ENCODE measurements around the gene FAM168A. TPM values are rescaled to one million over a fixed set of nuclear protein-coding genes. Genes with fewer than 3 reads are reported as not detected.

FAM168A gene
- total RNA-seq, 1 donor from 2014 or later, result 19.3 TPM

GRCh38 chr11:73554671-73555320 lies 43.1 kb downstream of the FAM168A start:
- Histone ChIP-seq H3K79me2 (ENCODE audit: low read depth) (peaks cover 68% of the 10 kb centered on the region), H3K9me3 (ENCODE audit: low read depth) (no peaks in the 10 kb centered on the region), H3K4me2 (no peak overlapping the region), H3K4me1 (peaks cover 20% of the 10 kb centered on the region), H3F3A (ENCODE audit: low read depth) (no peaks in the 10 kb centered on the region), H3K27me3 (no peaks in the 10 kb centered on the region), H3K4me3 (no peak overlapping the region), H3K27ac (no peak overlapping the region), H3K9ac (no peak overlapping the region), H4K20me1 (ENCODE audit: low read depth) (peaks cover 43% of the 10 kb centered on the region), H2AFZ (replicated peaks) (no peak overlapping the region), H3K36me3 (no peaks in the 10 kb centered on the region)
- peaks cover 12% of the 10 kb centered on the region for H3K36me3 Mint-ChIP-seq
- no peaks in the 10 kb centered on the region for H3K27me3 Mint-ChIP-seq (ENCODE audit: insufficient read depth, low read depth)
- no peak for TF ChIP-seq EZH2phosphoT487 (IDR thresholded peaks at IDR 0.05)
- TF ChIP-seq CTCF (IDR thresholded peaks at IDR 0.05), result no peak
- no peak for TF ChIP-seq EZH2 (IDR thresholded peaks at IDR 0.05)
- peaks cover 2% of the 10 kb centered on the region for H3K9me3 Mint-ChIP-seq
- no peak overlapping the region for H3K4me3 Mint-ChIP-seq
- peaks cover 22% of the 10 kb centered on the region for H3K4me1 Mint-ChIP-seq
- no peak overlapping the region for H3K27ac Mint-ChIP-seq
- no peak for DNase-seq (ENCODE audit: low spot score)

GRCh38 chr11:73553266-73553665 lies 44.6 kb downstream of the FAM168A start:
- no peaks in the 10 kb centered on the region for H3K27me3 ChIP-seq
- Mint-ChIP-seq H3K36me3 (peaks cover 11% of the 10 kb centered on the region), H3K27me3 (ENCODE audit: insufficient read depth, low read depth) (no peaks in the 10 kb centered on the region), H3K4me1 (peaks cover 22% of the 10 kb centered on the region), H3K27ac (no peak overlapping the region), H3K4me3 (no peak overlapping the region), H3K9me3 (peaks cover 2% of the 10 kb centered on the region)
- no peaks in the 10 kb centered on the region for H3F3A ChIP-seq (ENCODE audit: low read depth)
- H3K9me3 ChIP-seq (ENCODE audit: low read depth), result no peaks in the 10 kb centered on the region
- H2AFZ ChIP-seq (replicated peaks), result no peak overlapping the region
- H3K4me2 ChIP-seq, result no peak overlapping the region
- H3K27ac ChIP-seq, result no peak overlapping the region
- peaks cover 20% of the 10 kb centered on the region for H3K4me1 ChIP-seq
- H3K9ac ChIP-seq, result no peak overlapping the region
- H4K20me1 ChIP-seq (ENCODE audit: low read depth), result peaks cover 43% of the 10 kb centered on the region
- no peak overlapping the region for H3K4me3 ChIP-seq
- TF ChIP-seq CTCF (IDR thresholded peaks at IDR 0.05) (no peak), EZH2phosphoT487 (IDR thresholded peaks at IDR 0.05) (no peak), EZH2 (IDR thresholded peaks at IDR 0.05) (no peak)
- H3K36me3 ChIP-seq, result no peaks in the 10 kb centered on the region
- DNase-seq (ENCODE audit: low spot score), result no peak
- H3K79me2 ChIP-seq (ENCODE audit: low read depth), result peaks cover 66% of the 10 kb centered on the region

- Histone ChIP-seq H2AFZ (replicated peaks) (no peak overlapping the region), H3F3A (ENCODE audit: low read depth) (no peaks in the 10 kb centered on the region), H3K36me3 (no peaks in the 10 kb centered on the region), H3K27me3 (no peaks in the 10 kb centered on the region), H3K9ac (no peak overlapping the region), H4K20me1 (ENCODE audit: low read depth) (peaks cover 43% of the 10 kb centered on the region), H3K4me3 (no peak overlapping the region), H3K9me3 (ENCODE audit: low read depth) (no peaks in the 10 kb centered on the region), H3K4me1 (peaks cover 20% of the 10 kb centered on the region), H3K79me2 (ENCODE audit: low read depth) (peaks cover 60% of the 10 kb centered on the region), H3K4me2 (no peak overlapping the region), H3K27ac (no peak overlapping the region)
- H3K27me3 Mint-ChIP-seq (ENCODE audit: insufficient read depth, low read depth), result no peaks in the 10 kb centered on the region
- TF ChIP-seq EZH2phosphoT487 (IDR thresholded peaks at IDR 0.05) (no peak), EZH2 (IDR thresholded peaks at IDR 0.05) (no peak), CTCF (IDR thresholded peaks at IDR 0.05) (no peak)
- no peak overlapping the region for H3K27ac Mint-ChIP-seq
- H3K4me3 Mint-ChIP-seq, result no peak overlapping the region
- peaks cover 3% of the 10 kb centered on the region for H3K36me3 Mint-ChIP-seq
- H3K9me3 Mint-ChIP-seq, result no peaks in the 10 kb centered on the region
- peaks cover 22% of the 10 kb centered on the region for H3K4me1 Mint-ChIP-seq
- DNase-seq (ENCODE audit: low spot score), result no peak
Observed at GRCh38 chr11:73551677-73552076, 46.2 kb downstream of the FAM168A start.
